MM.1S (cell line): ENCODE results near the gene ANO3.

Source experiments
- EZH2 ChIP-seq: fragments of 300-600 bp; sonication (generic); optimal IDR thresholded peaks from 2 replicates; pipeline ENCODE3; 2017; ENCODE audit warnings: low read depth, mild to moderate bottlenecking, antibody characterized with exemption, low read length, mixed read lengths
- EZH2phosphoT487 ChIP-seq: fragments of 300-600 bp; sonication (generic); IDR thresholded peaks from 2 replicates; pipeline ENCODE4 v1.6.1; 2018; ENCODE audit warnings: antibody characterized with exemption, low read length
- TF ChIP-seq, protein P1 (sequence below): fragments of 300-600 bp; sonication (generic); IDR thresholded peaks from 2 replicates; pipeline ENCODE4 v1.5.1; 2016; ENCODE audit warnings: antibody characterized with exemption, low read length, mixed read lengths

DNA sequence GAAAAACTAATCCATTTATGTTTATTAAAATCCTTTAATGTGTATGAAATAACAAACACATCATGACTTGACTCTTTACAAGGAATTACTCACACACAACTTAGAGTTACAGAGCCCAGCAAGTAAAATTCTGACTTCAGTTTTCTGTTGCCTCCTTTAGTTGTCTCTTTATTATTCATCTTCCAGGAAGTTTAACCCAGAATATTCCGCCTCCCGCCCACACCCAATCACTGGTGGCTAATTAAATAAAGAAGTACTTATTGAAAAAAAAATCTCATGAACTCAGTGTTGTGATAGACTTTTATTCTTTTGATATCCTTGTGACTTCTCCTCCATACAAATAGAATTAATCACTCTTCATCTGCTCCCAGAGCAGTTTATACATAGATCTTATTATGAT lies 178.2 kb downstream of the ANO3 start:
- TF ChIP-seq, protein P1, sequence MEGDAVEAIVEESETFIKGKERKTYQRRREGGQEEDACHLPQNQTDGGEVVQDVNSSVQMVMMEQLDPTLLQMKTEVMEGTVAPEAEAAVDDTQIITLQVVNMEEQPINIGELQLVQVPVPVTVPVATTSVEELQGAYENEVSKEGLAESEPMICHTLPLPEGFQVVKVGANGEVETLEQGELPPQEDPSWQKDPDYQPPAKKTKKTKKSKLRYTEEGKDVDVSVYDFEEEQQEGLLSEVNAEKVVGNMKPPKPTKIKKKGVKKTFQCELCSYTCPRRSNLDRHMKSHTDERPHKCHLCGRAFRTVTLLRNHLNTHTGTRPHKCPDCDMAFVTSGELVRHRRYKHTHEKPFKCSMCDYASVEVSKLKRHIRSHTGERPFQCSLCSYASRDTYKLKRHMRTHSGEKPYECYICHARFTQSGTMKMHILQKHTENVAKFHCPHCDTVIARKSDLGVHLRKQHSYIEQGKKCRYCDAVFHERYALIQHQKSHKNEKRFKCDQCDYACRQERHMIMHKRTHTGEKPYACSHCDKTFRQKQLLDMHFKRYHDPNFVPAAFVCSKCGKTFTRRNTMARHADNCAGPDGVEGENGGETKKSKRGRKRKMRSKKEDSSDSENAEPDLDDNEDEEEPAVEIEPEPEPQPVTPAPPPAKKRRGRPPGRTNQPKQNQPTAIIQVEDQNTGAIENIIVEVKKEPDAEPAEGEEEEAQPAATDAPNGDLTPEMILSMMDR = no peak
- TF ChIP-seq EZH2 (no peak), EZH2phosphoT487 (no peak)
